Measurements from ENCODE around the gene PANX3. TPM values are rescaled to one million over a fixed set of nuclear protein-coding genes. Genes with fewer than 3 reads are reported as not detected.

The PANX3 gene
- total RNA-seq, 2 experiments from 2014 or later, result not detected

GRCh38 chr11:124595302-124595701 lies 15.9 kb upstream of the PANX3 start:
- ATAC-seq (ENCODE audit: poor library complexity), result no peak
- TF ChIP-seq CTCF (IDR thresholded peaks at IDR 0.05), result no peak

DNA sequence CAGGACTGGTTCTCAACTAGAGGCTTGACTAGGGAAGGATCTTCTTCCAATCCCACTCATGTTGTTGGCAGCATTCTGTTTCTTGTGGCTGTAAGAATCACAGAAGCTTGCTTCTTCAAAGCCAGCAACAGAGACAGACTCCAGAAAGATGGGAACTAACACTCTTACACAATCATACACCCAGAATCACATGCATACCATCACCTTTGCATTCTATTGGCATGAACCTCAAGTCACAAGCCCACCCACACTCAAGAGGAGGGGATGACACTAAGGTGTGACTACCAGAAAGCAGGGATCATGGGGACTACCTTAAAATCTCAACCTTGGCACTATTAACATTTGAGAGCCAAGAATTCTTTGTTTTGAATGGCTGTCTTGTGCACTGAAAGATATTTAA lies 13.6 kb upstream of the PANX3 start:
- TF ChIP-seq CTCF (IDR thresholded peaks at IDR 0.05), result no peak
- Histone ChIP-seq H3K4me3 (ENCODE audit: low read length) (no peak overlapping the region), H3K27ac (ENCODE audit: low read depth in 1 of 2, low read length in 2 of 2) (no peak overlapping the region), H3K36me3 (ENCODE audit: insufficient read depth, low read length) (no peaks in the 10 kb centered on the region), H3K27me3 (ENCODE audit: control insufficient read depth in 1 of 2, insufficient read depth in 2 of 2, low read length in 2 of 2) (peaks cover 9 to 13% of the 10 kb centered on the region in 2 experiments), H3K9me3 (ENCODE audit: control insufficient read depth in 1 of 2, insufficient read depth in 1 of 2, low read length in 2 of 2) (no peaks in the 10 kb centered on the region), H3K4me1 (ENCODE audit: insufficient read depth, low read length) (no peaks in the 10 kb centered on the region)
- H3K36me3 Mint-ChIP-seq (ENCODE audit: low read depth), result no peaks in the 10 kb centered on the region
- no peak overlapping the region for H3K4me3 Mint-ChIP-seq
- intact Hi-C loops (cut with DNase I, micrococcal nuclease), result no loop called here
- no peaks in the 10 kb centered on the region for H3K9me3 Mint-ChIP-seq
- ATAC-seq (ENCODE audit: poor library complexity) (no peak), DNase-seq (no peak)
- ChIA-PET CTCF (no interaction called here), POLR2A (no interaction called here)
- H3K27ac Mint-ChIP-seq, result no peak overlapping the region
- H3K4me1 Mint-ChIP-seq (ENCODE audit: low read depth), result no peaks in the 10 kb centered on the region
- peaks cover 52% of the 10 kb centered on the region for H3K27me3 Mint-ChIP-seq

More at GRCh38 chr11:124595302-124595701, 15.9 kb upstream of the PANX3 start:
- Mint-ChIP-seq H3K4me1 (ENCODE audit: low read depth) (no peaks in the 10 kb centered on the region), H3K36me3 (ENCODE audit: low read depth) (no peaks in the 10 kb centered on the region), H3K9me3 (no peaks in the 10 kb centered on the region), H3K4me3 (no peak overlapping the region), H3K27me3 (peaks cover 38% of the 10 kb centered on the region), H3K27ac (no peak overlapping the region)
- no peak overlapping the region for H3K27ac ChIP-seq (ENCODE audit: low read depth in 1 of 2, low read length in 2 of 2)
- ChIA-PET CTCF (interaction anchor here (1.6 kb wide), 1 partner anchor 9 kb away, joined by 4 read pairs; no protein-coding TSS in a partner anchor), POLR2A (no interaction called here)
- H3K27me3 ChIP-seq (ENCODE audit: control insufficient read depth in 1 of 2, insufficient read depth in 2 of 2, low read length in 2 of 2), result peaks cover 3 to 17% of the 10 kb centered on the region in 2 experiments
- intact Hi-C loops (cut with DNase I, micrococcal nuclease), result no loop called here
- no peaks in the 10 kb centered on the region for H3K36me3 ChIP-seq (ENCODE audit: insufficient read depth, low read length)
- no peaks in the 10 kb centered on the region for H3K4me1 ChIP-seq (ENCODE audit: insufficient read depth, low read length)
- DNase-seq, result no peak
- H3K9me3 ChIP-seq (ENCODE audit: control insufficient read depth in 1 of 2, insufficient read depth in 1 of 2, low read length in 2 of 2), result no peaks in the 10 kb centered on the region
- no peak overlapping the region for H3K4me3 ChIP-seq (ENCODE audit: low read length)

DNA sequence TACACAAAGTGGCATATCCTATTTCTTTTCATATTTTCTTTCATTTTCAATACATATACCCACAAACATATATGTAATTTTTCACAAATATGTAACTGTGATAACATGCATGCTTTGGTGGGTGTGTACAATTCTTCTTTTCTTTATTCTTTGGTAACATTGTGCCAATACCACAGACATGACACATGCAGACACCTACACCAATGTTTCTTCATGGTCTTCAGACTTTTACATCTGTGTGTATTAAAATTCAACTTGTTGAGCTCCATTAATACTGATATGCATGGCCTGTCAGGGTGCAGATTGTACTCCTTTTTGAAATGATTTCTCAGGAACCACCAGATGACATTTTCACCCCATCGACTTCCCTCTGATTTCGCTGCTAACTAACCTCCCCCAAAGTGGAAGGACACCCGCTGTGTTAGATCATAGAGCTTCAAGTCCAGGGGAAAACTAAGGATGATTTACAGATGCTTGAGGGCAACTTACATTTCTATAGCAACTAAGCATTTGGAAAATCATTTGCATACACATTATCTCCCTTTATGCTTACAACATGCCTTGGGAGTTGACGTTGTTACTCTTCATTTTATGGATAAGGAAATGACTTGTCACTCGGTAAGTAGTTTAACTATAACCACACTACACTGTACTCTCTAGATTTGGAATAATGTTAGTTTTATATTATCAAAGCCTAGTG lies 10.5 kb upstream of the PANX3 start:
- H3K4me3 Mint-ChIP-seq, result no peak overlapping the region
- CTCF ChIA-PET, result no interaction called here
- H3K27ac Mint-ChIP-seq, result no peak overlapping the region
- H3K36me3 Mint-ChIP-seq (ENCODE audit: low read depth), result no peaks in the 10 kb centered on the region
- intact Hi-C loops (cut with DNase I, micrococcal nuclease), result no loop called here
- H3K9me3 Mint-ChIP-seq, result no peaks in the 10 kb centered on the region
- H3K27me3 Mint-ChIP-seq, result peaks cover 48% of the 10 kb centered on the region
- POLR2A ChIA-PET, result no interaction called here
- Histone ChIP-seq H3K36me3 (ENCODE audit: insufficient read depth, low read length) (no peaks in the 10 kb centered on the region), H3K4me3 (ENCODE audit: low read length) (no peak overlapping the region), H3K27ac (ENCODE audit: low read depth in 1 of 2, low read length in 2 of 2) (no peak overlapping the region), H3K9me3 (ENCODE audit: control insufficient read depth in 1 of 2, insufficient read depth in 1 of 2, low read length in 2 of 2) (no peaks in the 10 kb centered on the region), H3K27me3 (ENCODE audit: control insufficient read depth in 1 of 2, insufficient read depth in 2 of 2, low read length in 2 of 2) (peaks cover 9 to 10% of the 10 kb centered on the region in 2 experiments), H3K4me1 (ENCODE audit: insufficient read depth, low read length) (no peaks in the 10 kb centered on the region)
- H3K4me1 Mint-ChIP-seq (ENCODE audit: low read depth), result no peaks in the 10 kb centered on the region
- no peak for TF ChIP-seq CTCF (IDR thresholded peaks at IDR 0.05)
- ATAC-seq (ENCODE audit: poor library complexity) (no peak), DNase-seq (no peak)

Measured in CD4-positive, alpha-beta T cell (primary cell).